MCF 10A (cell line): ENCODE results near the gene ARHGAP15. TPM values are rescaled to one million over a fixed set of nuclear protein-coding genes. Genes with fewer than 3 reads are reported as not detected.
A peak's percentile ranks its signal among the peaks of the same experiment; 100 is the strongest.

Source experiments
- BruUV-seq: library from RNA; stranded (reverse); fragments of 400-500 nt; replicated peaks from 2 replicates; lab custom pipeline; 2021; lab: Mats Ljungman, UMichigan
- CTCF ChIA-PET: fragments of 300-600 bp; sonication (Branson Sonifier 250); formaldehyde crosslinking; extraction: SDS; loops from one replicate; lab custom pipeline; 2021; ENCODE audit warnings: antibody characterized with exemption, inconsistent platforms; lab: Yijun Ruan, JAX
- POLR2A ChIA-PET: fragments of 300-600, 350-650 bp; sonication (Branson Sonifier 250); formaldehyde crosslinking; extraction: SDS; loops from one replicate; lab custom pipeline; 2020; ENCODE audit warnings: antibody characterized with exemption, inconsistent platforms; lab: Yijun Ruan, JAX
- DNase-seq: peaks from one replicate; pipeline ENCODE4 v3.0.0-alpha.2; 2018; ENCODE audit not compliant: unreplicated experiment
- H3K27ac Mint-ChIP-seq: one replicate; pipeline ENCODE4 v1.8.0; 2022; ENCODE audit warnings: mild to moderate bottlenecking, low read depth, mixed read lengths; ENCODE audit not compliant: unreplicated experiment
- H3K27me3 Mint-ChIP-seq: one replicate; pipeline ENCODE4 v1.8.0; 2022; ENCODE audit warnings: mixed read lengths; ENCODE audit not compliant: insufficient read depth, unreplicated experiment
- H3K36me3 Mint-ChIP-seq: one replicate; pipeline ENCODE4 v1.8.0; 2022; ENCODE audit warnings: mild to moderate bottlenecking, moderate library complexity, mixed read lengths; ENCODE audit not compliant: insufficient read depth, unreplicated experiment
- H3K4me1 Mint-ChIP-seq: one replicate; pipeline ENCODE4 v1.8.0; 2022; ENCODE audit warnings: mixed read lengths; ENCODE audit not compliant: insufficient read depth, unreplicated experiment
- H3K4me3 Mint-ChIP-seq: one replicate; pipeline ENCODE4 v1.8.0; 2022; ENCODE audit warnings: mild to moderate bottlenecking, moderate library complexity, mixed read lengths; ENCODE audit not compliant: unreplicated experiment
- H3K9me3 Mint-ChIP-seq: one replicate; pipeline ENCODE4 v1.8.0; 2022; ENCODE audit warnings: mixed read lengths; ENCODE audit not compliant: unreplicated experiment
- CTCF ChIP-seq: fragments of 200-600 bp; IDR thresholded peaks from one replicate; pipeline ENCODE4 v1.8.0; 2022; ENCODE audit warnings: antibody characterized with exemption, mild to moderate bottlenecking; ENCODE audit not compliant: unreplicated experiment
- intact Hi-C: fragments of 100-400 bp; cut with micrococcal nuclease; formaldehyde crosslinking; loops from 2 replicates; pipeline ENCODE4 v1.14.1; 2022
- total RNA-seq: library from RNA; stranded (reverse); gene quantifications from 2 replicates; pipeline ENCODE4 v1.2.3, GENCODE V29; 2022

ARHGAP15 gene
- total RNA-seq, 1 experiment from 2014 or later, result not detected

DNA sequence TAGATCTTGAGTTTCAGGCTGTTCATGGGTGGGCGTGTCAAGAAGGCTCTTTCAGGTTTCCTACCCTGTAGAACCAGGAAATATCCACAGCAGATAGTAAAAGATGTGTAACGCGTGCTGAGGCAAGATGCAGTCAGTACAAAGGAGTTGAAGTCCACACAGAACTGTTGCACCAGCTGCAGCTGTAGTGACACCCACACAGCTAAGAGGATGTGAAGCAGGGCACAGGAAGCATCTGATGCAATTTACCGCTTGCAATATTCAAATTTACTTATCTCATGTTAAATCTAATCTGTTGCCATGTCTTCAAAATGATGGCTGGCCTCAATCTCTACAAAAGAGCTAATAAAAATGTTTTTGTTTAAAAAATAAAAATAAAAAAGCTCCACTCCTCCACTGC is 132.8 kb downstream of the ARHGAP15 start:
- H3K27ac Mint-ChIP-seq, result no peak overlapping the region
- ChIA-PET CTCF (interaction anchor here (0.5 to 6.3 kb wide), 10 partner anchors 13 to 561 kb away, joined by 3 to 72 read pairs (median 3); no protein-coding TSS in a partner anchor), POLR2A (interaction anchor here (0.6 kb wide), 1 partner anchor 207 kb away, joined by 3 read pairs; no protein-coding TSS in a partner anchor)
- H3K36me3 Mint-ChIP-seq, result peaks cover 5% of the 10 kb centered on the region
- TF ChIP-seq CTCF, result no peak
- no peaks in the 10 kb centered on the region for H3K27me3 Mint-ChIP-seq
- no peak for DNase-seq
- no TSS peak for BruUV-seq
- peaks cover 23% of the 10 kb centered on the region for H3K4me1 Mint-ChIP-seq
- intact Hi-C loops, result no loop called here
- H3K4me3 Mint-ChIP-seq, result no peak overlapping the region
- H3K9me3 Mint-ChIP-seq, result no peaks in the 10 kb centered on the region

- Mint-ChIP-seq H3K9me3 (no peaks in the 10 kb centered on the region), H3K27me3 (no peaks in the 10 kb centered on the region), H3K36me3 (peaks cover 5% of the 10 kb centered on the region), H3K4me1 (peaks cover 23% of the 10 kb centered on the region), H3K4me3 (no peak overlapping the region), H3K27ac (no peak overlapping the region)
- no TSS peak for BruUV-seq
- CTCF ChIA-PET, result interaction anchor here (0.5 to 6.3 kb wide), 9 partner anchors 40 to 561 kb away, joined by 3 to 72 read pairs (median 4); no protein-coding TSS in a partner anchor
- intact Hi-C loops, result no loop called here
- POLR2A ChIA-PET, result no interaction called here
- DNase-seq, result no peak
- TF ChIP-seq CTCF, result no peak
Observed at GRCh38 chr2:143262389-143262788, 133.2 kb downstream of the ARHGAP15 start.

- TF ChIP-seq CTCF, result no peak
- Mint-ChIP-seq H3K27ac (no peak overlapping the region), H3K27me3 (no peaks in the 10 kb centered on the region), H3K36me3 (peaks cover 5% of the 10 kb centered on the region), H3K4me3 (no peak overlapping the region), H3K4me1 (peaks cover 23% of the 10 kb centered on the region), H3K9me3 (no peaks in the 10 kb centered on the region)
- POLR2A ChIA-PET, result no interaction called here
- BruUV-seq, result no TSS peak
- intact Hi-C loops, result no loop called here
- CTCF ChIA-PET, result interaction anchor here (0.6 to 6.3 kb wide), 4 partner anchors 8 to 101 kb away, joined by 4 to 72 read pairs (median 6); no protein-coding TSS in a partner anchor
- peak; percentile 9 for DNase-seq
Observed at GRCh38 chr2:143263066-143263625, 133.9 kb downstream of the ARHGAP15 start.

DNA sequence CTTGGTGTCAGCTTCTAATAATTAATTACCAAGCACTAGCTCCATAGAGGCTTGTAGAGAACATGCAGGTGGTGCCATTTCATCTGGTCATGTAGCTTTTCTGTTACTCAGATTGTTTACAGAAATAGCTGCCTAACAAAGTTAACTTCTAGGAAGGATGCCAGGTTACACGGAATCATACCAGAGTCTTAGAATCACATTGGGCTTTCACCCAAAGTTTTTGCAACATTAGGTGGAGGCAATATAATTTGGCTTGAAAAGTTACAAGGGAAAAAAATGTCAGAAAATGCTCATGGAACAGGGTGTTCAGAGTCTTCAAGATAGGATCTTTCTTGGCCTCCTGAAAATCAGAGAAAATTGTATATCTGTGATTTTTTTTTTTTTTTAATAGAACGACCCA is 135.6 kb downstream of the ARHGAP15 start:
- peak; percentile 79 for DNase-seq
- no TSS peak for BruUV-seq
- TF ChIP-seq CTCF, result no peak
- no peaks in the 10 kb centered on the region for H3K9me3 Mint-ChIP-seq
- peaks cover 18% of the 10 kb centered on the region for H3K4me1 Mint-ChIP-seq
- H3K36me3 Mint-ChIP-seq, result peaks cover 5% of the 10 kb centered on the region
- CTCF ChIA-PET, result interaction anchor here (0.6 to 1.9 kb wide), 8 partner anchors 9 to 425 kb away, joined by 3 to 7 read pairs (median 4); no protein-coding TSS in a partner anchor
- peak overlapping the region; percentile 75 for H3K27ac Mint-ChIP-seq
- H3K4me3 Mint-ChIP-seq, result no peak overlapping the region
- intact Hi-C loops, result no loop called here
- POLR2A ChIA-PET, result interaction anchor here (0.6 to 1.7 kb wide), 8 partner anchors 13 to 1361 kb away, joined by 3 to 5 read pairs (median 3); no protein-coding TSS in a partner anchor
- no peaks in the 10 kb centered on the region for H3K27me3 Mint-ChIP-seq
